Testis (tissue), 5 donors: ENCODE measurements around the gene SPDYE16. TPM values are rescaled to one million over a fixed set of nuclear protein-coding genes. Genes with fewer than 3 reads are reported as not detected.
"Not testable (repeated sequence)": the region's sequence is repeated elsewhere in the genome, so short reads cannot be mapped to it uniquely, and the experiment has no call there.

Experiments used
- DNase-seq: peaks from one replicate; pipeline ENCODE4 v3.0.0-alpha.2; 2019
- H3K27ac ChIP-seq, 2 donors: fragments of 200-600 bp; sonication (generic); one replicate each; pipeline ENCODE4 v1.5.1; 2019
- H3K27me3 ChIP-seq: fragments of 200-600 bp; sonication (generic); one replicate; pipeline ENCODE4 v1.5.1; 2019
- H3K36me3 ChIP-seq: fragments of 200-600 bp; sonication (generic); one replicate; pipeline ENCODE4 v1.5.1; 2017; ENCODE audit warnings: low read depth; ENCODE audit errors: missing control alignments
- H3K4me1 ChIP-seq: fragments of 200-600 bp; sonication (generic); one replicate; pipeline ENCODE4 v1.5.1; 2019
- H3K4me3 ChIP-seq, 2 donors: fragments of 200-600 bp; sonication (generic); one replicate each; pipeline ENCODE4 v1.5.1; 2017 to 2019
- H3K9me3 ChIP-seq: fragments of 200-600 bp; sonication (generic); one replicate; pipeline ENCODE4 v1.5.1; 2017
- WGBS, 2 donors: methylation state at CpG; one replicate each; pipeline ENCODE4 v1.1.5; 2018; 5-methylcytosine and 5-hydroxymethylcytosine counted together
- intact Hi-C: fragments of 100-400 bp; cut with DNase I; formaldehyde crosslinking; loops from one replicate; pipeline ENCODE4 v1.15.1; 2023; ENCODE audit warnings: low total_unique reads
- long read RNA-seq, 2 donors: transcript quantifications; one replicate each; lab custom pipeline, GENCODE V29; 2026
- polyA plus RNA-seq: library from polyadenylated mRNA; stranded (reverse); fragments of 350-450 nt; fragmentation: Illumina TruSeq; extraction: RNeasy Lipid Tissue Mini Kit (QIAGEN cat#74804); gene quantifications from one replicate; pipeline ENCODE4 v1.2.3, GENCODE V29; 2014; ENCODE audit warnings: low read depth, low replicate concordance; ENCODE audit not compliant: insufficient read depth
- total RNA-seq, 2 donors: library from RNA; depleted of rRNA; stranded (reverse); fragments of >200 nt; gene quantifications; one replicate each; pipeline ENCODE4 v1.2.3, GENCODE V29; 2016

Gene SPDYE16, protein sequence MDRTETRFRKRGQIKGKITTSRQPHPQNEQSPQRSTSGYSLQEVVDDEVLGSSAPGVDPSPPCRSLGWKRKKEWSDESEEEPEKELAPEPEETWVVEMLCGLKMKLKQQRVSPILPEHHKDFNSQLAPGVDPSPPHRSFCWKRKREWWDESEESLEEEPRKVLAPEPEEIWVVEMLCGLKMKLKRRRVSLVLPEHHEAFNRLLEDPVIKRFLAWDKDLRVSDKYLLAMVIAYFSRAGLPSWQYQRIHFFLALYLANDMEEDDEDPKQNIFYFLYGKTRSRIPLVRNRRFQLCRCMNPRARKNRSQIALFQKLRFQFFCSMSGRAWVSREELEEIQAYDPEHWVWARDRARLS
- 1 to 10 TPM in 1 of 2 donors, under 1 TPM in 1; 0.68 to 1.3 TPM for total RNA-seq
- polyA plus RNA-seq: 4.1 TPM
- long read RNA-seq, donor 1: 0 reads
- long read RNA-seq, donor 2: 0 reads

DNA sequence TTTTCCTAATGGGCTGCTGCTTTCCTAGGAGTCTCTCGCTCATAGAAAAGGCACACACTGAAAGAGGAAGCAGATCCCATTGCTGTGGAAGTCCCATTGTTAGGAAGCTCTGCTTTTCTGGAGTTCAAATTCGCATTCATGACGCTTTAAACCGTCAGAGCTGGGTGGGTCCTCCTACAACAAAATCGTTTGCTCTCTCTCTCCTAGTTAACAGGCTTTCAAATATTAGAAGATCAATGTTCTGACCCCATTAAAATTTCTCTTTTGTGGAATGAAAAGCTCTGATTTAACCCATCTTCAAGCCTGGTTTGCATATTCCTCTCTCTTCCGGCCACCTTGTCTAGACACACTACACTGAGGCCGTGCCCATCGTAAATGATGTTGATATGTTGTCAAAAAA lies at the start of gene SPDYE16:
Gene SPDYE16, minus strand, starts transcription at position 101 of the 400 bp plus-strand sequence. CDS start 1,838 bp downstream, outside the sequence.
- H3K27me3 ChIP-seq, intact Hi-C loops, H3K4me3 ChIP-seq, H3K36me3 ChIP-seq, H3K4me1 ChIP-seq, DNase-seq, H3K9me3 ChIP-seq, H3K27ac ChIP-seq: not testable (repeated sequence)
- WGBS, 2 donors: no CpG with 5 or more reads among the region's 8 CpGs

DNA sequence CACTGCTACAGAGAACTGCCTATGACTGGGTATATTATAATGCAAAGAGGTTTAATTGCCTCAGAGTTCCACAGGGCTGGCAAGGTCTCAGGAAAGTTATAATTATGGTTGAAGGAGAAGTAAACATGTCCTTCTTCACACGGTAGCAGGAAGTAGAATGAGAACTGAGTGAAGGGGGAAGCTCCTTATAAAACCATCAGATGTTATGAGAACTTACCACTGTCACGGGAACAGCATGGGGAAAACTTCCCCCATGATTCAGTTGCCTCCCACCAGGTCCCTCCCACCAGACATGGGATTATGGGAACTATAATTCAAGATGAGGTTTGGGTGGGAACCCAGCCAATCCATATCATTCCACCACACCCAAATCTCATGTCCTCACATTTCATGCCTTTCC lies 49.6 kb upstream of the SPDYE16 start:
- H3K27ac ChIP-seq, intact Hi-C loops, H3K36me3 ChIP-seq, H3K4me3 ChIP-seq, H3K27me3 ChIP-seq, DNase-seq, H3K9me3 ChIP-seq, H3K4me1 ChIP-seq: not testable (repeated sequence)
- WGBS, 2 donors: 82 to 83% methylated on average over 2 of the region's 2 CpGs

DNA sequence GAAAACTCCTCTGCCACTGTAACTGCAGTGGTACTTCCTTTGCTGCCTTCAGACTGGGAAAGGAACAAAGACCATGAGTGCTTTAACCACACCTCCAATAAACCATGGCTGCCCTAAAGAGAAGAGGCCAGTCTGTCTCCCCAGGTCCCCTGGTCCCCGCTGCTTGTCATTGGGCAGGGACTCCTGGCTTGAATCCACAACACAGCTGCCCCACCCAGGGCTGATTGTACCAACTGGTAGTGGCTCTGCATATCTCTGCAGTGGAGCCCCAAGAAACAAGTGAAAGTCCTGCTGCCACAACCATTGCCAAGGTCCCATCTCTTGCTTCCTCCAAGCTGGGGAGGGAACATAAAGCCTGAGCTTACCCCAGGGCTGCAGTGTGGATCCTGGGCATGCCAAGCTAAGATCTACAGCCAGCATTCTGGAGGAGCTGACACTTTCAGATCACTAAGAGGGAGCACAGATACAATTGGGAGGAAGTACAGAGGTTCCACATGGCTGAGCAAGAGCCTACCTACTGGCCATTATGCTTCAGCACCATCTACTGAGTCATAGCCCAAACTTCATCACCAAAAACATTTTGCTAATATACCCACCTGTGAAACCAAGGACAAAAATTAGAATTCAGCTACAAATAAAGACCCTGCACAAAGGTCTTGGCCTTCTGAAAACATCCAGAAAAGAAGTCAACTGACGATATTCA lies 48.7 kb upstream of the SPDYE16 start:
- intact Hi-C loops, H3K4me3 ChIP-seq, H3K36me3 ChIP-seq, H3K27me3 ChIP-seq, H3K27ac ChIP-seq, DNase-seq, H3K9me3 ChIP-seq, H3K4me1 ChIP-seq: not testable (repeated sequence)
- WGBS, 2 donors: 78 to 91% methylated on average over 1 to 2 of the region's 2 CpGs

- H3K36me3 ChIP-seq, H3K4me1 ChIP-seq, intact Hi-C loops, H3K27me3 ChIP-seq, H3K27ac ChIP-seq, H3K9me3 ChIP-seq, DNase-seq, H3K4me3 ChIP-seq: not testable (repeated sequence)
- WGBS, 2 donors: 96% methylated on average over 3 of the region's 3 CpGs; no CpG with 5 or more reads in 1 of the 2 donors
Observed at GRCh38 chr7:76591033-76591432, 47.9 kb upstream of the SPDYE16 start.

GRCh38 chr7:76588586-76588985 lies 45.5 kb upstream of the SPDYE16 start:
- H3K9me3 ChIP-seq, H3K27me3 ChIP-seq, H3K27ac ChIP-seq, DNase-seq, H3K4me3 ChIP-seq, H3K4me1 ChIP-seq, H3K36me3 ChIP-seq, intact Hi-C loops: not testable (repeated sequence)
- 63% methylated on average over 1 of the region's 1 CpG; no CpG with 5 or more reads in 1 of the 2 donors for WGBS, 2 donors

DNA sequence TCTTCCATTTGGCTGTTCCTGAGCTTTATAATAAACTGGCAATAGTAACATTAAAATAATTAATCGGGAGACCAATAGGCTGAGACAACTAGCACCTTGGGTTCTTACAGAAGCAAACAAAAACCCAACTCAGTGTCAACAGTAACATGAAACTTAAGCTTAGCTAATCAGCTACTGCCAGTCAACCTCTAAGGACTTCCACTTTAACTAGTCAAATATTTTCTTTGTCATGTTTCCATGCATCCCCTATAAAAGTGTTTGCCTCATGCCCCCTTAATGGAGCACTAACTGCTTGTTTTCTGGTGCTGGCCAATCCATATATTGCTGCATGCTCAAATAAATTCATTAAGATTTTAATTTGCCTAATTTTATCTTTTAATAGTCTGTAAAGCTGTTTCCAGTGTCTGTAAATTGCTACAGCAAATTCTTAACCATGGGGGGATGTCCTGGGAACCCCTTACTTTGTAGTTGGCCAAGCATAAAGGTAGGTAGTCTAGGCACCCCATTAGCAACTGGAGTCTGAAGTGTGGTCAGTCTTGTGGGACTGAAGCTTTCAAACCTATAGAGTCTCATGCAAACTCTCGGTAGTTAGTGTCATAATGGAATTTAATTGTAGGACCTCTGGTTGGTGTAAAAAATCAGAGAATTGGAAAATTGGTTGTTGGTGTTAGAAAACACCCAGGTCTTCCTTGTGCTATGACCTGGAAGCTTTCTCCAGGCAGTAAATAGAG lies 43.7 kb upstream of the SPDYE16 start:
- H3K27ac ChIP-seq, H3K4me3 ChIP-seq, H3K9me3 ChIP-seq, H3K27me3 ChIP-seq, H3K36me3 ChIP-seq, DNase-seq, intact Hi-C loops: not testable (repeated sequence)
- 77 to 95% methylated on average over 2 of the region's 2 CpGs for WGBS, 2 donors
- peaks cover 17% of the 10 kb centered on the region for H3K4me1 ChIP-seq

DNA sequence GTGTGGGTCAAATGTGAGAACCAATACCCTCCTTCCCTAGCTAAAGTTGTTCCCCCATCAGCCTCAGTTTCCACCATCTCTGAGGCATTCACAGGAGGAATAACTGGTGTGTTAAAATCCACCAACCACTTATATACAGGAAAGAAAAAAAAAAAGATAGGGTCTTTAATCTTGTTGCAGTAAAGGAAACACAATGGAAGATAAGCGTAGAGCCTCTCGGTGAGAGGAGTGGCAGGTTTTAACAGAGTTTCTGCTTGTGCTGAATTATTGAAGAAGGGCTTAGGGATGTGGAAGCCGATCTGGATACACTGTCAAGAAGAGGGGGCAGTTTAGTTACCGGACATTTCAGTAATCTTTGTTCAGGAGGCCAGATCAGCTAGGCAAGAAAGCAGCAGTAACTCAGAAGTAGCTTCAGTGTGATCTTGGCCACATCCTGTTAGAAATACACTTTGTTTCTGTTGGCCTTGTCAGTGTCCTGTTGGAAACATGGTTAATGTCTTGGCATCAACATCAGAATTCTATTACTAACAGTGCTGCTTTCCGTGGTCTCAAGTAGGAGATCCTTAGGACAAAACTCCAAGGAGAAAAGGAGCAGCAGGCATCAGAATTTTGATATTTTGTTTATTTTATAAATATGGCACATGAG lies 40.7 kb upstream of the SPDYE16 start:
- 21 to 31% methylated on average over 4 to 5 of the region's 5 CpGs for WGBS, 2 donors
- intact Hi-C loops, H3K4me3 ChIP-seq, H3K9me3 ChIP-seq, H3K36me3 ChIP-seq, H3K27me3 ChIP-seq: not testable (repeated sequence)
- peak overlapping the region; percentile 9 to 44 for H3K27ac ChIP-seq
- DNase-seq: peak; percentile 26
- peaks cover 17% of the 10 kb centered on the region for H3K4me1 ChIP-seq

DNA sequence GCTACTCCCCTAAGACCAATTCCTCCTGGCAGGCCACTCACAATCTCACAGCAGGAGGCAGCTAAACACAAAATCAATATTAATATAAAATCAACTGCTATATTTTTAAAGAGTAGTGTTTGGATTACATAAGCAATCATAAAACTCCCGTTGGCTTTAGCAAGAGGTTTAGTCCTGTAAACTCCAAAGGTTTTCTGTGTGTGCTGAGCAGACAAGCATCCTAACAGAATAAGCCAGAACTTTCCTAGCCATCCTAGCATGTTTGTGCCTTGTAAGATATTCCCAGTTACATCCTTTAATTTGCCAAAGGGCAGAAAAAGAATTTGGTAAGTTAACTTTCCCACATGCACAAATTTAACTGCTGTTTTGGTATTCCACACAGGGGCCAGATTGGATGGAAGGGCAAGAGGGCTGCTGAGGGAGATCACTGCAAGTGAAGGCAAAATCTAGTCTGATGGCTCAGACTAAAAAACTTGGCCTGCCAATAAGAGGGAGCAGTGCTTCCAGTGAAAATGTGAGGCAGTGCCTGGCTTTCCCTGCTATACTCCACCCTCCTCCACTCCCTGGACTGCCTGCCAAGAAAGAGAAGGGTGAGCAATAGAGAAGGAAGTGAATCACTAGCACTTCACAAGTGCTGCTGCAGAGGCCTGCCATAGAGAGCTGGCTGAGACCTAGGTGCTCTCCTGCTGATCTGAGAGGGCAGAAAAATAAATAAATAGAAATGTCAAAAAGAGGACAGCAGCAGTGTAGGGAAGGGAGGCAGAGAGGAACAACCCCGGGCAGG lies 39.9 kb upstream of the SPDYE16 start:
- DNase-seq: peak; percentile 85
- H3K4me3 ChIP-seq, intact Hi-C loops, H3K27me3 ChIP-seq, H3K36me3 ChIP-seq, H3K9me3 ChIP-seq: not testable (repeated sequence)
- Histone ChIP-seq H3K27ac (peak overlapping the region in 1 of 2 donors; percentile 45), H3K4me1 (peaks cover 17% of the 10 kb centered on the region)
- WGBS, 2 donors: 16 to 22% methylated on average over 2 of the region's 2 CpGs

GRCh38 chr7:76575919-76576655 lies 33.0 kb upstream of the SPDYE16 start:
- 23 to 37% methylated on average over 3 of the region's 3 CpGs for WGBS, 2 donors
- H3K27ac ChIP-seq, H3K4me3 ChIP-seq, H3K4me1 ChIP-seq, H3K27me3 ChIP-seq, intact Hi-C loops, H3K36me3 ChIP-seq, H3K9me3 ChIP-seq: not testable (repeated sequence)
- DNase-seq: peak; percentile 75

GRCh38 chr7:76575431-76575830 lies 32.3 kb upstream of the SPDYE16 start:
- 82 to 89% methylated on average over 1 of the region's 2 CpGs for WGBS, 2 donors
- H3K4me1 ChIP-seq, H3K27me3 ChIP-seq, DNase-seq, H3K36me3 ChIP-seq, H3K9me3 ChIP-seq, H3K27ac ChIP-seq, H3K4me3 ChIP-seq, intact Hi-C loops: not testable (repeated sequence)
